Measurements from ENCODE around the gene QRICH2.
"Not testable (repeated sequence)": the region's sequence is repeated elsewhere in the genome, so short reads cannot be mapped to it uniquely, and the experiment has no call there.

Gene QRICH2

GRCh38 chr17:76246080-76247066 lies 61.7 kb downstream of the QRICH2 start:
- DNase-seq = no peak

- not testable (repeated sequence) for DNase-seq
These were observed 63.4 kb downstream of the QRICH2 start for GRCh38 chr17:76244721-76245120.

GRCh38 chr17:76243826-76244679 lies 64.0 kb downstream of the QRICH2 start:
- no peak for DNase-seq

GRCh38 chr17:76241691-76242255 lies 66.3 kb downstream of the QRICH2 start:
- DNase-seq = no peak

- no peak for DNase-seq
These were observed 66.9 kb downstream of the QRICH2 start for GRCh38 chr17:76241204-76241538.

GRCh38 chr17:76240461-76241203 lies 67.4 kb downstream of the QRICH2 start, which contains the start of gene RNF157:
TSS of gene RNF157 (minus strand) at chr17:76240493. CDS start at chr17:76240240, 253 bp downstream.
- peak; percentile 26 for DNase-seq

- DNase-seq = no peak
These were observed 68.4 kb downstream of the QRICH2 start for GRCh38 chr17:76239538-76240274.

- no peak for DNase-seq
These were observed 69.1 kb downstream of the QRICH2 start for GRCh38 chr17:76238847-76239537.

- DNase-seq = no peak
These were observed 70.2 kb downstream of the QRICH2 start for GRCh38 chr17:76237859-76238313.

GRCh38 chr17:76236603-76237002 lies 71.5 kb downstream of the QRICH2 start:
- no peak for DNase-seq

GRCh38 chr17:76235883-76236282 lies 72.2 kb downstream of the QRICH2 start:
- DNase-seq = no peak

- DNase-seq = no peak
These were observed 73.8 kb downstream of the QRICH2 start for GRCh38 chr17:76234354-76234679.

GRCh38 chr17:76233588-76234353 lies 74.3 kb downstream of the QRICH2 start:
- DNase-seq = no peak

GRCh38 chr17:76232342-76232741 lies 75.7 kb downstream of the QRICH2 start:
- DNase-seq = no peak

- DNase-seq = not testable (repeated sequence)
These were observed 81.3 kb downstream of the QRICH2 start for GRCh38 chr17:76226749-76227148.

- DNase-seq = not testable (repeated sequence)
These were observed 82.5 kb downstream of the QRICH2 start for GRCh38 chr17:76225373-76226086.
